K562 (cell line): ENCODE results near the gene CXCL14. TPM values are rescaled to one million over a fixed set of nuclear protein-coding genes. Genes with fewer than 3 reads are reported as not detected.

ENCODE experiments used
- ATAC-seq: fragments of 200-7000 bp; cut with Tn5 transposase; 3 replicates; pipeline ENCODE4 v1.9.1; 2020; ENCODE audit warnings: moderate library complexity
- BruUV-seq: library from RNA; stranded (reverse); fragments of 400-500 nt; replicated peaks from 2 replicates; lab custom pipeline; 2021; lab: Mats Ljungman, UMichigan
- CTCF ChIA-PET: fragments of 300-600 bp; formaldehyde crosslinking; extraction: SDS; loops from one replicate; lab custom pipeline; 2021; ENCODE audit warnings: low intra/inter-chr PET ratio; lab: Yijun Ruan, JAX
- POLR2A ChIA-PET: fragments of 300-600, 350-650 bp; sonication (Branson Sonifier 250); formaldehyde crosslinking; extraction: SDS; loops from one replicate; lab custom pipeline; 2021; ENCODE audit warnings: antibody characterized with exemption, inconsistent platforms; lab: Yijun Ruan, JAX
- DNase-seq, 4 experiments: peaks; one replicate each; pipeline versions ENCODE4 v3.0.0 to v3.0.0-alpha.2; 2011 to 2018; ENCODE audit warnings: low spot score in 3 of 4, mixed read lengths in 3 of 4; ENCODE audit errors: extremely low read depth in 1 of 4
- FAIRE-seq: peaks from 2 replicates; lab custom pipeline; 2011; peaks lifted over from hg19 to GRCh38; lab: Jason Lieb, UNC
- H2AFZ ChIP-seq: 2 replicates; pipeline ENCODE4 v1.6.0; 2011; ENCODE audit warnings: low read depth, low read length, control low read depth, inconsistent platforms
- H3K27ac ChIP-seq: fragments of 200-600 bp; 3 replicates; pipeline ENCODE4 v1.8.0; 2011; ENCODE audit warnings: low read depth, mild to moderate bottlenecking, control low read depth, inconsistent platforms, low read length, moderate library complexity, mixed read lengths; ENCODE audit errors: extremely low read depth
- H3K27me3 ChIP-seq, 2 experiments: fragments of 300-600 bp in 1 of 2; 2 replicates in 1 of 2; 3 replicates in 1 of 2; pipeline versions ENCODE4 v1.6.0 to v1.8.0; 2011; ENCODE audit warnings: inconsistent platforms in 2 of 2, low read length in 2 of 2, mild to moderate bottlenecking in 1 of 2, mixed read lengths in 1 of 2, moderate library complexity in 1 of 2; ENCODE audit not compliant: control insufficient read depth in 2 of 2, insufficient read depth in 2 of 2
- H3K36me3 ChIP-seq: fragments of 300-600 bp; 3 replicates; pipeline ENCODE4 v1.8.0; 2011; ENCODE audit warnings: mild to moderate bottlenecking, low read length, inconsistent platforms; ENCODE audit not compliant: control insufficient read depth, insufficient read depth
- H3K4me1 ChIP-seq, 2 experiments: fragments of 200-600 bp in 1 of 2; replicated peaks in 1 of 2; 2 replicates in 1 of 2; 3 replicates in 1 of 2; pipeline versions ENCODE4 v1.5.1 to v1.8.0; 2011; ENCODE audit warnings: inconsistent platforms in 2 of 2, low read length in 2 of 2, mild to moderate bottlenecking in 1 of 2, mixed read lengths in 1 of 2, moderate library complexity in 1 of 2; ENCODE audit not compliant: control insufficient read depth in 2 of 2, insufficient read depth in 2 of 2
- H3K4me2 ChIP-seq: 2 replicates; pipeline ENCODE4 v1.6.1; 2011; ENCODE audit warnings: low read length, control low read depth, inconsistent platforms, mixed read lengths; ENCODE audit not compliant: insufficient read depth
- H3K4me3 ChIP-seq: fragments of 200-600 bp; sonication (generic), shearing (Covaris generic); 2 replicates; pipeline ENCODE4 v1.5.1; 2016; ENCODE audit warnings: control low read depth, inconsistent platforms
- H3K79me2 ChIP-seq: fragments of 200-600 bp; 3 replicates; pipeline ENCODE4 v1.8.0; 2011; ENCODE audit warnings: low read length, inconsistent platforms; ENCODE audit not compliant: control insufficient read depth, insufficient read depth
- H3K9ac ChIP-seq, 2 experiments: 2 replicates each; pipeline versions ENCODE4 v1.6.0 to v1.6.1; 2011; ENCODE audit warnings: low read depth in 2 of 2, low read length in 2 of 2, control low read depth in 1 of 2, inconsistent platforms in 1 of 2, mild to moderate bottlenecking in 1 of 2, mixed read lengths in 1 of 2; ENCODE audit not compliant: insufficient read depth in 1 of 2
- H3K9me1 ChIP-seq: one replicate; pipeline ENCODE4 v1.6.0; 2011; ENCODE audit warnings: inconsistent platforms, mild to moderate bottlenecking, low read length, moderate library complexity; ENCODE audit not compliant: control insufficient read depth, insufficient read depth
- H3K9me3 ChIP-seq: replicated peaks from 2 replicates; pipeline ENCODE4 v1.5.1; 2011; ENCODE audit warnings: low read depth, low read length, inconsistent platforms; ENCODE audit not compliant: control insufficient read depth, insufficient read depth
- H4K20me1 ChIP-seq: replicated peaks from 2 replicates; pipeline ENCODE4 v1.6.1; 2011; ENCODE audit warnings: low read length, inconsistent platforms, mixed read lengths; ENCODE audit not compliant: control insufficient read depth, insufficient read depth
- DNMT1 ChIP-seq: fragments of 450-650 bp; IDR thresholded peaks from 2 replicates; pipeline ENCODE4 v1.6.1; 2016; ENCODE audit warnings: antibody characterized with exemption, mild to moderate bottlenecking
- NCOA1 ChIP-seq: fragments of 450-650 bp; IDR thresholded peaks from 2 replicates; pipeline ENCODE4 v1.6.1; 2016; ENCODE audit warnings: low read depth
- SUPT5H ChIP-seq: fragments of 450-650 bp; IDR thresholded peaks from 2 replicates; pipeline ENCODE4 v1.6.1; 2016
- WHSC1 ChIP-seq: IDR thresholded peaks from one replicate; pipeline ENCODE4 v1.6.1; 2012; ENCODE audit warnings: low read length, control low read depth, inconsistent platforms
- ZFP1 ChIP-seq: fragments of 450-650 bp; formaldehyde crosslinking; IDR thresholded peaks from 2 replicates; pipeline ENCODE4 v1.4.0; 2020; ENCODE audit warnings: mild to moderate bottlenecking, mixed read lengths
- ZNF695 ChIP-seq: fragments of 450-650 bp; formaldehyde crosslinking; IDR thresholded peaks from 2 replicates; pipeline ENCODE4 v1.4.0; 2020; ENCODE audit warnings: mild to moderate bottlenecking, moderate library complexity
- WGBS: fragments of 100-300 bp; shearing (Covaris generic); methylation state at CpG from one replicate; pipeline ENCODE4 v1.1.6; 2016; ENCODE audit warnings: low coverage, mixed read lengths; ENCODE audit not compliant: insufficient coverage; ENCODE audit errors: missing lambda C conversion rate; 5-methylcytosine and 5-hydroxymethylcytosine counted together
- in situ Hi-C: fragments of 300-500 bp; cut with MboI; formaldehyde crosslinking; loops from 4 replicates; pipeline ENCODE4 v1.15.0; 2018; ENCODE audit warnings: inconsistent platforms, mixed read lengths
- intact Hi-C: fragments of 100-400 bp; cut with micrococcal nuclease; formaldehyde crosslinking; loops from 2 replicates; pipeline ENCODE4 v1.14.2; 2022
- polyA plus RNA-seq, 8 experiments: library from polyadenylated mRNA; depleted of rRNA in 4 of 8; stranded (reverse) in 5 of 8; unstranded in 3 of 8; fragments of >200 nt; fragmentation: Nextera tagmentation in 2 of 8; fragmentation: Illumina TruSeq in 1 of 8; extraction: Ambion mirVana in 2 of 8; extraction: Trizol in 1 of 8; gene quantifications; 2 replicates each; pipeline versions ENCODE4 v1.2.1 to v1.2.3, GENCODE V29; 2011 to 2014; ENCODE audit warnings: inconsistent platforms in 1 of 8, missing spikeins in 1 of 8
- total RNA-seq, 7 experiments: library from RNA; depleted of rRNA in 6 of 7; stranded (reverse); fragments of >200 nt in 6 of 7; fragmentation: Illumina TruSeq in 2 of 7; extraction: Trizol in 2 of 7; gene quantifications; 2 replicates each; pipeline versions ENCODE4 v1.2.1 to v1.2.3, GENCODE V29; 2011 to 2021; ENCODE audit warnings: low replicate concordance in 1 of 7
- TF ChIP-seq, protein P1 (sequence below), 2 experiments: fragments of 150-350 bp in 1 of 2; IDR thresholded peaks; 2 replicates each; pipeline ENCODE4 v1.6.1; 2012 to 2016; ENCODE audit warnings: low read depth in 2 of 2, low read length in 2 of 2, mild to moderate bottlenecking in 1 of 2, moderate library complexity in 1 of 2
- TF ChIP-seq, protein P2 (sequence below): fragments of 450-650 bp; IDR thresholded peaks from 2 replicates; pipeline ENCODE4 v1.6.1; 2016
- TF ChIP-seq, protein P3 (sequence below): fragments of 250-450 bp; sonication (Bioruptor Pico); IDR thresholded peaks from 2 replicates; pipeline ENCODE4 v1.5.0; 2022; ENCODE audit warnings: mild to moderate bottlenecking
- TF ChIP-seq, protein P4 (sequence below): fragments of 250-450 bp; sonication (Bioruptor Pico); IDR thresholded peaks from 2 replicates; pipeline ENCODE4 v1.5.0; 2021

Gene CXCL14
- total and polyA plus RNA-seq, 9 of the 15 experiments (the other 6 are each of a cell fraction or from before 2014, with no cell fraction given), result not detected

DNA sequence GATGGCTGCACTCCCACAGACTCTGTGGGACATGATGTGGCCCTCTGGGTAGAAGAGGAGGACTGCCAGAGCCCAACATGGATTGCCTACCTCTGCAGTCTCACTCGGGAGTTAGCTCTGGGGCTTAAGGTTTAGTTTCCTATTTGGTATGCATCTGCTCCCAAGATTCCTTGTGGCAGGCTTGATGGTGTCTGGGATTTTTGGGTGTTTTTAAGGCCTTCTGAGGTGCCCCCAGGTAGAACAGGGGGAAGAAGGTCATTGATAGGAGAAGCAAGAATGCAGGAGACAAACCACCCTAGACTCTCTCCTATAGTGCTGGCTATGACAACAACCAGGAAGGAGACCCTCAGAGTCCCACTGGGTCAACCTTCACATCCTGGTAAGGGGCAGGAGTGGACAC, 46.7 kb upstream of the CXCL14 start:
- no peak overlapping the region for H3K27ac ChIP-seq
- no TSS peak for BruUV-seq

More for the DNA sequence above, 46.7 kb upstream of the CXCL14 start:
- POLR2A ChIA-PET, result interaction anchor here (0.6 kb wide), 1 partner anchor 137 kb away, joined by 3 read pairs; no protein-coding TSS in a partner anchor
- Histone ChIP-seq H3K9ac (no peak overlapping the region), H3K27me3 (peaks cover 0 to 15% of the 10 kb centered on the region in 2 experiments; a peak in 2 of 5 replicates), H3K4me2 (no peak overlapping the region), H4K20me1 (no peaks in the 10 kb centered on the region; the same call in 1 of the 2 replicates), H2AFZ (no peak overlapping the region), H3K79me2 (no peaks in the 10 kb centered on the region), H3K36me3 (no peaks in the 10 kb centered on the region), H3K4me1 (no peaks in the 10 kb centered on the region), H3K9me1 (no peaks in the 10 kb centered on the region), H3K4me3 (no peak overlapping the region), H3K9me3 (no peaks in the 10 kb centered on the region)
- TF ChIP-seq SUPT5H, result no peak
- no peak for TF ChIP-seq NCOA1
- TF ChIP-seq, protein P1, sequence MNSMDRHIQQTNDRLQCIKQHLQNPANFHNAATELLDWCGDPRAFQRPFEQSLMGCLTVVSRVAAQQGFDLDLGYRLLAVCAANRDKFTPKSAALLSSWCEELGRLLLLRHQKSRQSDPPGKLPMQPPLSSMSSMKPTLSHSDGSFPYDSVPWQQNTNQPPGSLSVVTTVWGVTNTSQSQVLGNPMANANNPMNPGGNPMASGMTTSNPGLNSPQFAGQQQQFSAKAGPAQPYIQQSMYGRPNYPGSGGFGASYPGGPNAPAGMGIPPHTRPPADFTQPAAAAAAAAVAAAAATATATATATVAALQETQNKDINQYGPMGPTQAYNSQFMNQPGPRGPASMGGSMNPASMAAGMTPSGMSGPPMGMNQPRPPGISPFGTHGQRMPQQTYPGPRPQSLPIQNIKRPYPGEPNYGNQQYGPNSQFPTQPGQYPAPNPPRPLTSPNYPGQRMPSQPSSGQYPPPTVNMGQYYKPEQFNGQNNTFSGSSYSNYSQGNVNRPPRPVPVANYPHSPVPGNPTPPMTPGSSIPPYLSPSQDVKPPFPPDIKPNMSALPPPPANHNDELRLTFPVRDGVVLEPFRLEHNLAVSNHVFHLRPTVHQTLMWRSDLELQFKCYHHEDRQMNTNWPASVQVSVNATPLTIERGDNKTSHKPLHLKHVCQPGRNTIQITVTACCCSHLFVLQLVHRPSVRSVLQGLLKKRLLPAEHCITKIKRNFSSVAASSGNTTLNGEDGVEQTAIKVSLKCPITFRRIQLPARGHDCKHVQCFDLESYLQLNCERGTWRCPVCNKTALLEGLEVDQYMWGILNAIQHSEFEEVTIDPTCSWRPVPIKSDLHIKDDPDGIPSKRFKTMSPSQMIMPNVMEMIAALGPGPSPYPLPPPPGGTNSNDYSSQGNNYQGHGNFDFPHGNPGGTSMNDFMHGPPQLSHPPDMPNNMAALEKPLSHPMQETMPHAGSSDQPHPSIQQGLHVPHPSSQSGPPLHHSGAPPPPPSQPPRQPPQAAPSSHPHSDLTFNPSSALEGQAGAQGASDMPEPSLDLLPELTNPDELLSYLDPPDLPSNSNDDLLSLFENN (IDR thresholded peaks at IDR 0.05; ENCODE audit: low read depth in 2 of 2, low read length in 2 of 2), result no peak
- TF ChIP-seq, protein P2, sequence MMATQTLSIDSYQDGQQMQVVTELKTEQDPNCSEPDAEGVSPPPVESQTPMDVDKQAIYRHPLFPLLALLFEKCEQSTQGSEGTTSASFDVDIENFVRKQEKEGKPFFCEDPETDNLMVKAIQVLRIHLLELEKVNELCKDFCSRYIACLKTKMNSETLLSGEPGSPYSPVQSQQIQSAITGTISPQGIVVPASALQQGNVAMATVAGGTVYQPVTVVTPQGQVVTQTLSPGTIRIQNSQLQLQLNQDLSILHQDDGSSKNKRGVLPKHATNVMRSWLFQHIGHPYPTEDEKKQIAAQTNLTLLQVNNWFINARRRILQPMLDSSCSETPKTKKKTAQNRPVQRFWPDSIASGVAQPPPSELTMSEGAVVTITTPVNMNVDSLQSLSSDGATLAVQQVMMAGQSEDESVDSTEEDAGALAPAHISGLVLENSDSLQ, result no peak
- TF ChIP-seq ZFP1 (CRISPR knock-in tag), result no peak
- no peak for TF ChIP-seq DNMT1
- TF ChIP-seq WHSC1, result no peak
- TF ChIP-seq, protein P3, sequence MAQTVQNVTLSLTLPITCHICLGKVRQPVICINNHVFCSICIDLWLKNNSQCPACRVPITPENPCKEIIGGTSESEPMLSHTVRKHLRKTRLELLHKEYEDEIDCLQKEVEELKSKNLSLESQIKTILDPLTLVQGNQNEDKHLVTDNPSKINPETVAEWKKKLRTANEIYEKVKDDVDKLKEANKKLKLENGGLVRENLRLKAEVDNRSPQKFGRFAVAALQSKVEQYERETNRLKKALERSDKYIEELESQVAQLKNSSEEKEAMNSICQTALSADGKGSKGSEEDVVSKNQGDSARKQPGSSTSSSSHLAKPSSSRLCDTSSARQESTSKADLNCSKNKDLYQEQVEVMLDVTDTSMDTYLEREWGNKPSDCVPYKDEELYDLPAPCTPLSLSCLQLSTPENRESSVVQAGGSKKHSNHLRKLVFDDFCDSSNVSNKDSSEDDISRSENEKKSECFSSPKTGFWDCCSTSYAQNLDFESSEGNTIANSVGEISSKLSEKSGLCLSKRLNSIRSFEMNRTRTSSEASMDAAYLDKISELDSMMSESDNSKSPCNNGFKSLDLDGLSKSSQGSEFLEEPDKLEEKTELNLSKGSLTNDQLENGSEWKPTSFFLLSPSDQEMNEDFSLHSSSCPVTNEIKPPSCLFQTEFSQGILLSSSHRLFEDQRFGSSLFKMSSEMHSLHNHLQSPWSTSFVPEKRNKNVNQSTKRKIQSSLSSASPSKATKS, result no peak
- TF ChIP-seq ZNF695 (CRISPR knock-in tag), result no peak
- TF ChIP-seq, protein P4, sequence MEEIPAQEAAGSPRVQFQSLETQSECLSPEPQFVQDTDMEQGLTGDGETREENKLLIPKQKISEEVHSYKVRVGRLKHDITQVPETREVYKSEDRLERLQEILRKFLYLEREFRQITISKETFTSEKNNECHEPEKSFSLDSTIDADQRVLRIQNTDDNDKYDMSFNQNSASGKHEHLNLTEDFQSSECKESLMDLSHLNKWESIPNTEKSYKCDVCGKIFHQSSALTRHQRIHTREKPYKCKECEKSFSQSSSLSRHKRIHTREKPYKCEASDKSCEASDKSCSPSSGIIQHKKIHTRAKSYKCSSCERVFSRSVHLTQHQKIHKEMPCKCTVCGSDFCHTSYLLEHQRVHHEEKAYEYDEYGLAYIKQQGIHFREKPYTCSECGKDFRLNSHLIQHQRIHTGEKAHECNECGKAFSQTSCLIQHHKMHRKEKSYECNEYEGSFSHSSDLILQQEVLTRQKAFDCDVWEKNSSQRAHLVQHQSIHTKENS, result no peak
- ATAC-seq (no peak), FAIRE-seq (no peak), DNase-seq (no peak)
- intact Hi-C loops, result no loop called here
- 0% methylated on average over 1 of the region's 1 CpG for WGBS
- in situ Hi-C loops, result no loop called here
- CTCF ChIA-PET, result no interaction called here
